ENCODE results near the gene GLRX3.

GLRX3 gene

GRCh38 chr10:130214431-130214830 lies 78.2 kb downstream of the GLRX3 start:
- H3K9me3 ChIP-seq (ENCODE audit: control extremely low read depth in 1 of 5, control insufficient read depth in 4 of 5, insufficient read depth in 2 of 5, low read depth in 1 of 5, low read length in 4 of 5), result peaks cover 0 to 20% (median 11%) of the 10 kb centered on the region in 5 experiments
- H3K4me1 ChIP-seq (ENCODE audit: control extremely low read depth in 1 of 4, control insufficient read depth in 4 of 4, insufficient read depth in 4 of 4, low read length in 3 of 4), result no peaks in the 10 kb centered on the region
- H3K4me3 ChIP-seq (ENCODE audit: control insufficient read depth in 1 of 7, extremely low read depth in 1 of 7, insufficient read depth in 4 of 7, low read depth in 2 of 7, low read length in 6 of 7), result no peak overlapping the region
- no peak for DNase-seq
- ChIA-PET POLR2A (no interaction called here), CTCF (no interaction called here)
- H3K36me3 ChIP-seq (ENCODE audit: control insufficient read depth in 4 of 4, insufficient read depth in 4 of 4, low read length in 3 of 4), result no peaks in the 10 kb centered on the region
- peaks cover 0 to 16% (median 2%) of the 10 kb centered on the region in 5 experiments for H3K27me3 ChIP-seq (replicated peaks in 2 of 5; ENCODE audit: control insufficient read depth in 4 of 5, insufficient read depth in 5 of 5, low read length in 4 of 5)
- H3K27ac ChIP-seq (ENCODE audit: insufficient read depth in 1 of 2, low read depth in 1 of 2, low read length in 2 of 2, poor library complexity in 1 of 2, severe bottlenecking in 2 of 2), result no peak overlapping the region
- WGBS (ENCODE audit: insufficient coverage), result 100% methylated on average over 5 of the region's 7 CpGs

GRCh38 chr10:130215151-130215930 lies 79.2 kb downstream of the GLRX3 start:
- Histone ChIP-seq H3K9me3 (ENCODE audit: control extremely low read depth in 1 of 5, control insufficient read depth in 4 of 5, insufficient read depth in 2 of 5, low read depth in 1 of 5, low read length in 4 of 5) (peaks cover 0 to 20% (median 11%) of the 10 kb centered on the region in 5 experiments), H3K36me3 (ENCODE audit: control insufficient read depth in 4 of 4, insufficient read depth in 4 of 4, low read length in 3 of 4) (no peaks in the 10 kb centered on the region), H3K4me1 (ENCODE audit: control extremely low read depth in 1 of 4, control insufficient read depth in 4 of 4, insufficient read depth in 4 of 4, low read length in 3 of 4) (no peaks in the 10 kb centered on the region), H3K27ac (ENCODE audit: insufficient read depth in 1 of 2, low read depth in 1 of 2, low read length in 2 of 2, poor library complexity in 1 of 2, severe bottlenecking in 2 of 2) (no peak overlapping the region), H3K4me3 (ENCODE audit: control insufficient read depth in 1 of 7, extremely low read depth in 1 of 7, insufficient read depth in 4 of 7, low read depth in 2 of 7, low read length in 6 of 7) (no peak overlapping the region), H3K27me3 (replicated peaks in 2 of 5; ENCODE audit: control insufficient read depth in 4 of 5, insufficient read depth in 5 of 5, low read length in 4 of 5) (peaks cover 0 to 16% (median 2%) of the 10 kb centered on the region in 5 experiments)
- CTCF ChIA-PET, result no interaction called here
- 95% methylated on average over 12 of the region's 13 CpGs for WGBS (ENCODE audit: insufficient coverage)
- POLR2A ChIA-PET, result no interaction called here
- no peak for DNase-seq

GRCh38 chr10:130215931-130216231 lies 79.7 kb downstream of the GLRX3 start:
- H3K4me1 ChIP-seq (ENCODE audit: control extremely low read depth in 1 of 4, control insufficient read depth in 4 of 4, insufficient read depth in 4 of 4, low read length in 3 of 4), result no peaks in the 10 kb centered on the region
- no peak overlapping the region for H3K4me3 ChIP-seq (ENCODE audit: control insufficient read depth in 1 of 7, extremely low read depth in 1 of 7, insufficient read depth in 4 of 7, low read depth in 2 of 7, low read length in 6 of 7)
- H3K36me3 ChIP-seq (ENCODE audit: control insufficient read depth in 4 of 4, insufficient read depth in 4 of 4, low read length in 3 of 4), result no peaks in the 10 kb centered on the region
- H3K9me3 ChIP-seq (ENCODE audit: control extremely low read depth in 1 of 5, control insufficient read depth in 4 of 5, insufficient read depth in 2 of 5, low read depth in 1 of 5, low read length in 4 of 5), result peaks cover 0 to 20% (median 11%) of the 10 kb centered on the region in 5 experiments
- ChIA-PET CTCF (no interaction called here), POLR2A (no interaction called here)
- 94% methylated on average over 8 of the region's 8 CpGs for WGBS (ENCODE audit: insufficient coverage)
- DNase-seq, result no peak
- H3K27me3 ChIP-seq (replicated peaks in 2 of 5; ENCODE audit: control insufficient read depth in 4 of 5, insufficient read depth in 5 of 5, low read length in 4 of 5), result peaks cover 0 to 16% (median under 1%) of the 10 kb centered on the region in 5 experiments
- H3K27ac ChIP-seq (ENCODE audit: insufficient read depth in 1 of 2, low read depth in 1 of 2, low read length in 2 of 2, poor library complexity in 1 of 2, severe bottlenecking in 2 of 2), result no peak overlapping the region

- 96% methylated on average over 11 of the region's 12 CpGs for WGBS (ENCODE audit: insufficient coverage)
- Histone ChIP-seq H3K9me3 (ENCODE audit: control extremely low read depth in 1 of 5, control insufficient read depth in 4 of 5, insufficient read depth in 2 of 5, low read depth in 1 of 5, low read length in 4 of 5) (peaks cover 0 to 19% (median 5%) of the 10 kb centered on the region in 5 experiments), H3K27me3 (replicated peaks in 2 of 5; ENCODE audit: control insufficient read depth in 4 of 5, insufficient read depth in 5 of 5, low read length in 4 of 5) (peaks cover 0 to 11% (median 0%) of the 10 kb centered on the region in 5 experiments), H3K4me1 (ENCODE audit: control extremely low read depth in 1 of 4, control insufficient read depth in 4 of 4, insufficient read depth in 4 of 4, low read length in 3 of 4) (no peaks in the 10 kb centered on the region), H3K36me3 (ENCODE audit: control insufficient read depth in 4 of 4, insufficient read depth in 4 of 4, low read length in 3 of 4) (no peaks in the 10 kb centered on the region), H3K4me3 (ENCODE audit: control insufficient read depth in 1 of 7, extremely low read depth in 1 of 7, insufficient read depth in 4 of 7, low read depth in 2 of 7, low read length in 6 of 7) (no peak overlapping the region), H3K27ac (ENCODE audit: insufficient read depth in 1 of 2, low read depth in 1 of 2, low read length in 2 of 2, poor library complexity in 1 of 2, severe bottlenecking in 2 of 2) (no peak overlapping the region)
- DNase-seq, result no peak
- CTCF ChIA-PET, result interaction anchor here (1.2 kb wide), 1 partner anchor 27 kb away, joined by 3 read pairs; no protein-coding TSS in a partner anchor
- POLR2A ChIA-PET, result interaction anchor here (0.6 kb wide), 1 partner anchor 653 kb away, joined by 4 read pairs; no protein-coding TSS in a partner anchor
These were observed 82.0 kb downstream of the GLRX3 start for GRCh38 chr10:130218181-130218641.

- no peak for DNase-seq
- H3K36me3 ChIP-seq (ENCODE audit: control insufficient read depth in 4 of 4, insufficient read depth in 4 of 4, low read length in 3 of 4), result no peaks in the 10 kb centered on the region
- no peak overlapping the region for H3K4me3 ChIP-seq (ENCODE audit: control insufficient read depth in 1 of 7, extremely low read depth in 1 of 7, insufficient read depth in 4 of 7, low read depth in 2 of 7, low read length in 6 of 7)
- ChIA-PET POLR2A (no interaction called here), CTCF (interaction anchor here (1.2 kb wide), 1 partner anchor 28 kb away, joined by 3 read pairs; no protein-coding TSS in a partner anchor)
- peaks cover 0 to 13% (median 3%) of the 10 kb centered on the region in 5 experiments for H3K9me3 ChIP-seq (ENCODE audit: control extremely low read depth in 1 of 5, control insufficient read depth in 4 of 5, insufficient read depth in 2 of 5, low read depth in 1 of 5, low read length in 4 of 5)
- WGBS (ENCODE audit: insufficient coverage), result 95% methylated on average over 8 of the region's 9 CpGs
- H3K27me3 ChIP-seq (replicated peaks in 2 of 5; ENCODE audit: control insufficient read depth in 4 of 5, insufficient read depth in 5 of 5, low read length in 4 of 5), result peaks cover 0 to 11% (median 2%) of the 10 kb centered on the region in 5 experiments
- no peak overlapping the region for H3K27ac ChIP-seq (ENCODE audit: insufficient read depth in 1 of 2, low read depth in 1 of 2, low read length in 2 of 2, poor library complexity in 1 of 2, severe bottlenecking in 2 of 2)
- H3K4me1 ChIP-seq (ENCODE audit: control extremely low read depth in 1 of 4, control insufficient read depth in 4 of 4, insufficient read depth in 4 of 4, low read length in 3 of 4), result no peaks in the 10 kb centered on the region
These were observed 82.7 kb downstream of the GLRX3 start for GRCh38 chr10:130218936-130219335.

- DNase-seq, result no peak
- Histone ChIP-seq H3K36me3 (ENCODE audit: control insufficient read depth in 4 of 4, insufficient read depth in 4 of 4, low read length in 3 of 4) (no peaks in the 10 kb centered on the region), H3K27me3 (replicated peaks in 2 of 5; ENCODE audit: control insufficient read depth in 4 of 5, insufficient read depth in 5 of 5, low read length in 4 of 5) (peaks cover 0 to 6% (median 2%) of the 10 kb centered on the region in 5 experiments), H3K4me3 (ENCODE audit: control insufficient read depth in 1 of 7, extremely low read depth in 1 of 7, insufficient read depth in 4 of 7, low read depth in 2 of 7, low read length in 6 of 7) (no peak overlapping the region), H3K4me1 (ENCODE audit: control extremely low read depth in 1 of 4, control insufficient read depth in 4 of 4, insufficient read depth in 4 of 4, low read length in 3 of 4) (no peaks in the 10 kb centered on the region), H3K27ac (ENCODE audit: insufficient read depth in 1 of 2, low read depth in 1 of 2, low read length in 2 of 2, poor library complexity in 1 of 2, severe bottlenecking in 2 of 2) (no peak overlapping the region), H3K9me3 (ENCODE audit: control extremely low read depth in 1 of 5, control insufficient read depth in 4 of 5, insufficient read depth in 2 of 5, low read depth in 1 of 5, low read length in 4 of 5) (no peaks in the 10 kb centered on the region)
- 92% methylated on average over 15 of the region's 19 CpGs for WGBS (ENCODE audit: insufficient coverage)
- POLR2A ChIA-PET, result no interaction called here
- CTCF ChIA-PET, result no interaction called here
These were observed 84.3 kb downstream of the GLRX3 start for GRCh38 chr10:130220251-130221185.

All from common myeloid progenitor, CD34-positive (primary cell).